8988T (cell line): ENCODE data around the gene SMYD3.

ENCODE experiments used
- DNase-seq: peaks from one replicate; pipeline ENCODE4 v3.0.0; 2011

SMYD3 gene

GRCh38 chr1:245932302-245932972, 574.6 kb downstream of the SMYD3 start:
- DNase-seq = no peak

- no peak for DNase-seq
Measured at GRCh38 chr1:245931450-245931849, 575.6 kb downstream of the SMYD3 start.

- no peak for DNase-seq
Measured at GRCh38 chr1:245929224-245929623, 577.9 kb downstream of the SMYD3 start.

GRCh38 chr1:245926888-245927287, 580.2 kb downstream of the SMYD3 start:
- DNase-seq = no peak

- DNase-seq = no peak
Measured at GRCh38 chr1:245923215-245923614, 583.9 kb downstream of the SMYD3 start.

GRCh38 chr1:245921417-245921816, 585.7 kb downstream of the SMYD3 start:
- no peak for DNase-seq

GRCh38 chr1:245917403-245917802, 589.7 kb downstream of the SMYD3 start:
- DNase-seq = no peak

GRCh38 chr1:245915841-245916240, 591.2 kb downstream of the SMYD3 start:
- DNase-seq = no peak

GRCh38 chr1:245915406-245915805, 591.7 kb downstream of the SMYD3 start:
- DNase-seq = no peak

GRCh38 chr1:245908543-245908942, 598.5 kb downstream of the SMYD3 start:
- DNase-seq = no peak

GRCh38 chr1:245906207-245906606, 600.9 kb downstream of the SMYD3 start:
- no peak for DNase-seq

- DNase-seq = no peak
Measured at GRCh38 chr1:245903851-245904250, 603.2 kb downstream of the SMYD3 start.

GRCh38 chr1:245901565-245901964, 605.5 kb downstream of the SMYD3 start:
- DNase-seq = no peak

- no peak for DNase-seq
Measured at GRCh38 chr1:245901037-245901436, 606.0 kb downstream of the SMYD3 start.

- DNase-seq = no peak
Measured at GRCh38 chr1:245898581-245898980, 608.5 kb downstream of the SMYD3 start.

- no peak for DNase-seq
Measured at GRCh38 chr1:245896258-245896657, 610.8 kb downstream of the SMYD3 start.

- DNase-seq = no peak
Measured at GRCh38 chr1:245895455-245895959, 611.6 kb downstream of the SMYD3 start.

GRCh38 chr1:245894843-245895242, 612.2 kb downstream of the SMYD3 start:
- DNase-seq = no peak

- DNase-seq = no peak
Measured at GRCh38 chr1:245893025-245893424, 614.1 kb downstream of the SMYD3 start.

- DNase-seq = no peak
Measured at GRCh38 chr1:245888809-245889208, 618.3 kb downstream of the SMYD3 start.

GRCh38 chr1:245887829-245888228, 619.2 kb downstream of the SMYD3 start:
- no peak for DNase-seq

GRCh38 chr1:245881767-245882391, 625.2 kb downstream of the SMYD3 start:
- no peak for DNase-seq

- DNase-seq = no peak
Measured at GRCh38 chr1:245880754-245881403, 626.2 kb downstream of the SMYD3 start.

GRCh38 chr1:245879091-245879490, 628.0 kb downstream of the SMYD3 start:
- no peak for DNase-seq
